SH-SY5Y (cell line): ENCODE data around the gene ERICH4.

Source experiments
- GATA2 ChIP-seq: IDR thresholded peaks from 2 replicates; pipeline ENCODE4 v1.6.1; 2011; ENCODE audit warnings: mild to moderate bottlenecking, low read depth, low read length
- GATA3 ChIP-seq: IDR thresholded peaks from 2 replicates; pipeline ENCODE4 v1.6.1; 2011; ENCODE audit warnings: low read depth, mild to moderate bottlenecking, low read length, moderate library complexity

DNA sequence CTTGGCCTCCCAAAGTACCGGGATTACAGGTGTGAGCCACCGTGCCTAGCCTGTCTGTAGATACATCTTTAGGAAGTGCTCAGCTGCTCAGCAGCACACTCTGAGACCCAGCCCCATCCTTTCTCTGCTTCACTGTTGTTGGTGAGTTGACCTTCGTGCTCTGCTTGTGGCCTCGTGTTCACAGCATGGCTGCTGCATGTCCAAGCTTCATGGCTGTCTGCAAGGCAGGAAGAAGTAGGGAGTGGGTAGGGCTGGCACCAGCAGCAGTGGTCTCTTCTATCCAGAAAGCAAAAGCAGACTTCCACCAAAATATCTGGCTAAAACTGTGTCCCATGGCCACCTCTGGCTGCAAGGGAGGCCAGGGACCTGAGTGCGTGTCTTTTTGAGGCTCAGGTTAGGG, 30.0 kb upstream of the ERICH4 start:
- TF ChIP-seq GATA2 (no peak), GATA3 (no peak)
